Mesothelial cell of epicardium (in vitro differentiated cells): ENCODE measurements around the gene SLC4A2. TPM values are rescaled to one million over a fixed set of nuclear protein-coding genes. Genes with fewer than 3 reads are reported as not detected.

Experiments used
- DNase-seq, 2 experiments: peaks; one replicate each; pipeline ENCODE4 v3.0.0; 2021; ENCODE audit warnings: low spot score in 2 of 2; ENCODE audit not compliant: unreplicated experiment in 2 of 2
- H3K27ac Mint-ChIP-seq: 2 replicates; pipeline ENCODE4 v1.8.0; 2021; ENCODE audit warnings: mixed read lengths
- H3K27me3 Mint-ChIP-seq: 2 replicates; pipeline ENCODE4 v1.8.0; 2021; ENCODE audit warnings: low read depth, mixed read lengths
- H3K36me3 Mint-ChIP-seq: 2 replicates; pipeline ENCODE4 v1.8.0; 2021; ENCODE audit warnings: mixed read lengths
- H3K4me1 Mint-ChIP-seq: 2 replicates; pipeline ENCODE4 v1.8.0; 2021; ENCODE audit warnings: mixed read lengths
- H3K4me3 Mint-ChIP-seq: 2 replicates; pipeline ENCODE4 v1.8.0; 2021; ENCODE audit warnings: mild to moderate bottlenecking, moderate library complexity, mixed read lengths
- H3K9me3 Mint-ChIP-seq: 2 replicates; pipeline ENCODE4 v1.8.0; 2021; ENCODE audit warnings: mixed read lengths
- CTCF ChIP-seq: fragments of 200-600 bp; sonication (generic); IDR thresholded peaks from one replicate; pipeline ENCODE4 v1.5.0; 2021; ENCODE audit warnings: antibody characterized with exemption; ENCODE audit not compliant: unreplicated experiment
- total RNA-seq: library from RNA; stranded (reverse); gene quantifications from 3 replicates; pipeline ENCODE4 v1.2.1, GENCODE V29; 2021

The SLC4A2 gene
- total RNA-seq, 1 donor from 2014 or later: 243 TPM

DNA sequence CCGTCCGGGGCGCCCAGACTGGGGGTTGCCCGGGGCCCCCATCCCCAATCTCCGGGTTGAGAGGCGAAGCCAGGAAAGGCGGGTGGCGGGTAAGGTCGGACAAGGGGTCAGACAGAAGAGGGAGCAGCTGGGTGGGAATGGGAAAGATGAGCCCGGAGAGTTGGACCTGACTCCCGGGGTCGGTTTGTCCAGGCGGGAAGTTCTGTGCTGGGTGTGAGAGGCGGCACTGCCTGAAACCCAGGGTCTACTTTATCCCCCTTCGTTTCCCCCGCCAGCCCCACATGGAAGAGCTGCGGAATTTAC is 675 bp downstream of the SLC4A2 start:
- no peaks in the 10 kb centered on the region for H3K27me3 Mint-ChIP-seq
- peaks cover 54% of the 10 kb centered on the region for H3K4me1 Mint-ChIP-seq
- DNase-seq: no peak
- H3K9me3 Mint-ChIP-seq: no peaks in the 10 kb centered on the region
- H3K27ac Mint-ChIP-seq: peak overlapping the region; percentile 87
- peak overlapping the region; percentile 84 for H3K4me3 Mint-ChIP-seq
- TF ChIP-seq CTCF: peak; percentile 20
- H3K36me3 Mint-ChIP-seq: no peaks in the 10 kb centered on the region

GRCh38 chr7:151060416-151061212 is 1.2 kb downstream of the SLC4A2 start:
- H3K9me3 Mint-ChIP-seq: no peaks in the 10 kb centered on the region
- H3K27ac Mint-ChIP-seq: peak overlapping the region; percentile 87
- no peak for TF ChIP-seq CTCF
- no peak for DNase-seq
- no peaks in the 10 kb centered on the region for H3K27me3 Mint-ChIP-seq
- peaks cover 5% of the 10 kb centered on the region for H3K36me3 Mint-ChIP-seq
- peak overlapping the region; percentile 84 for H3K4me3 Mint-ChIP-seq
- H3K4me1 Mint-ChIP-seq: peaks cover 54% of the 10 kb centered on the region

GRCh38 chr7:151061213-151062110 is 2.1 kb downstream of the SLC4A2 start:
- peak overlapping the region; percentile 87 for H3K27ac Mint-ChIP-seq
- H3K9me3 Mint-ChIP-seq: no peaks in the 10 kb centered on the region
- H3K4me3 Mint-ChIP-seq: peak overlapping the region; percentile 84
- H3K27me3 Mint-ChIP-seq: no peaks in the 10 kb centered on the region
- peaks cover 51% of the 10 kb centered on the region for H3K4me1 Mint-ChIP-seq
- H3K36me3 Mint-ChIP-seq: peaks cover 5% of the 10 kb centered on the region
- DNase-seq: no peak
- no peak for TF ChIP-seq CTCF

DNA sequence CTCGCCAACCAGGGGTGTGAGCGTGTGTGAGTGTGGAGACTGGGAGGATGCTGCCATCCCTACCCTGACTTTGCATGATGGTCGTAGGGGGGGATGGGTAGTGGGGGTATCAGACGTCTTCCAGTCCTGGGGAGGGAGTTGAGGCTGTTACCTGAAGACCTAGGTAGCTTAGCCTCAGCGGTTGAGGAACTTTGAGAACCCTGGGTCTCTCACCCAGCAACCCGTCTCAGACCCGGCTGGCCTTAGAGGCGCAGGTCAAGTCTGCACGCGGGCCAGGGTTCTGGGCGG is 2.7 kb downstream of the SLC4A2 start:
- Mint-ChIP-seq H3K4me1 (peaks cover 45% of the 10 kb centered on the region), H3K27me3 (no peaks in the 10 kb centered on the region), H3K36me3 (peaks cover 5% of the 10 kb centered on the region), H3K4me3 (peak overlapping the region; percentile 84), H3K9me3 (no peaks in the 10 kb centered on the region), H3K27ac (no peak overlapping the region)
- DNase-seq: no peak
- TF ChIP-seq CTCF: no peak

DNA sequence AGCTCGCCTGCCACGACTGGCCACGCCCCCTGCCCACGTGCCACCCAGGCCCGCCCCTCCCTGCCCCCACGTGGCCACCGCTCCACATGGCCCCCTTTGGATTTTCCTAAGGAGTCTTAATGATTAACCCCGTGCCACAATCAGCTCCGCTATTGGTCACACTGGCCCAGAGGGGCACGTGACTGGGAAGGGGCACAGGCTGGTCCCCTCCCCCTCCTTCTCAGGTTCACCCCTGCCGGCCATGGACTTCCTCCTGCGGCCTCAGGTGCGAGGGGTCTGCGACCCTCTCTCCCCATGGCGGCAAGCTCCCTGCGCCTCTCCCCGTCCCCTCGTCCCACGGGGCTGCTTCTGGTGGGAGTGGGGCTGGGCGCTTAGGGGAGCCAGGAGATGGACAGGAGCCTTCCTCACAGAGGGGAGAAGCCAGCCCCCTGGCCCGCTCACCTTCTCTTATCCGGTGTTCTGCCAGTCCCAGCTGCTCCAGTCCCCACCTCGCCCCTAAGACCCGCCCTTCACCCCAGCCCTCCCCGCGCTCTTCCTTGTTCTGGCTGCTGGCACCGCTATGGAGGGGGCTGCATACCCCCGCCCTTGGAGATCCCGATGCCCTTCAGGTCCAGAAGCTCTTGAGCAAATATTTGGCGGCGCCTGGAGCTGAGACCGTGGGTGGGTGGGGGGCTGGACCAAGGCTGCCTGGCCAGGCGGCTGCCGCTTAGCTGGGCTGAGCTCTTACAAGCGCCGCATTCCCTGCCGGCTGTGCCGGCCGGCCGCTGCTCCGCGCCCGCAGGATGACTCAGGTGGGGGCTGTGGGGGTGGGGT is 3.2 kb downstream of the SLC4A2 start:
- Mint-ChIP-seq H3K36me3 (peaks cover 8% of the 10 kb centered on the region), H3K9me3 (no peaks in the 10 kb centered on the region), H3K4me3 (peak overlapping the region; percentile 26), H3K4me1 (peaks cover 44% of the 10 kb centered on the region), H3K27me3 (no peaks in the 10 kb centered on the region), H3K27ac (no peak overlapping the region)
- DNase-seq: no peak
- no peak for TF ChIP-seq CTCF
